Stimulated activated naive CD8-positive, alpha-beta T cell treated with anti-CD3 and anti-CD28 coated beads, Interleukin-15, Interleukin-2, amounts not matched to agents 100 ng/mL and 50 ng/mL, for 24 hours (primary cell): ENCODE data around the gene SMTNL1.

Source experiments
- H3K27ac Mint-ChIP-seq: one replicate; pipeline ENCODE4 v1.8.0; 2021; ENCODE audit warnings: mild to moderate bottlenecking, mixed read lengths
- H3K27me3 Mint-ChIP-seq: one replicate; pipeline ENCODE4 v1.8.0; 2021; ENCODE audit warnings: mixed read lengths
- H3K36me3 Mint-ChIP-seq: one replicate; pipeline ENCODE4 v1.8.0; 2021; ENCODE audit warnings: low read depth, mixed read lengths
- H3K4me1 Mint-ChIP-seq: one replicate; pipeline ENCODE4 v1.8.0; 2021; ENCODE audit warnings: low read depth, mixed read lengths
- H3K4me3 Mint-ChIP-seq: one replicate; pipeline ENCODE4 v1.8.0; 2021; ENCODE audit warnings: mild to moderate bottlenecking, mixed read lengths
- H3K9me3 Mint-ChIP-seq: one replicate; pipeline ENCODE4 v1.8.0; 2021; ENCODE audit warnings: mixed read lengths

SMTNL1 gene

GRCh38 chr11:57536947-57537619, at the start of gene SMTNL1:
SMTNL1 (plus strand) TSS chr11:57537595; CDS start chr11:57542643, 5,048 bp downstream.
- Mint-ChIP-seq H3K36me3 (peaks cover 5% of the 10 kb centered on the region), H3K4me3 (no peak within 1 kb of the TSS), H3K27me3 (no peaks in the 10 kb centered on the region), H3K27ac (no peak within 1 kb of the TSS), H3K4me1 (peaks cover under 1% of the 10 kb centered on the region), H3K9me3 (no peaks in the 10 kb centered on the region)

DNA sequence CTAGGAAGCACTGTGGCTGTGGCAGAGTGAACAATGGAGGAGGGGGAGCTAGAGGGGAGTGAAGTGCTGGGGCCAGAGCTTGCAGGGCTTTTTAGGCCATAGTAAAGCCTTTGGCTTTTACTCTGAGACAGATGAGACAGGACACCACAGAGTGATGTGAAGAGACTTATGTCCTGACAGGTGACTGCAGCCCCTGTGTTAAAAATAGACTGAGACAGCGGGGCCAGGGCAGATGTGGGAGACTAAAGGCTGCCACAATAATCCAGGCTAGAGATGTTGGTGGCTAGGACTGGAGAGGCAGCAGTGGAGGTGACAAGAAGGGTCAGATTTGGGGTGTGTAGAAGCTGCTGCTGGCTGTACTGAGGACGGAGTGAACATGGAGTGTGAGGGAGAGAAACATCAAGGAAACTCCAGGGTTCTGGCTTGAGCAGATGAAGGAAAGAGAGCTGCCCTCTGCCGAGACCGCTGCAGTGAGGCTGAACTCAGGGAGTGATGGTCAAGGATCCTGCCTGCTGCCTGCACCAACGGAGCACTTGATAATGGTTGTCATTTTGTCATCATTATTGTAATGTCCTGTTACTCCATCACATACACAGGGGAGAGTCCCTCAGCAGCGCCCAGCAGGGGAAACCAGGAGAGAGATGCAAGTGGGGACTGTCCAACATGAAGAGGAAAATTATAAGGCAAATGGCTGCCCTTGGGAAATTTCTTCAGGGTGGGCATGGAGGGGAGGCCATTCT, 49.3 kb upstream of the SMTNL1 start:
- no peak overlapping the region for H3K27ac Mint-ChIP-seq
- no peaks in the 10 kb centered on the region for H3K9me3 Mint-ChIP-seq
- H3K27me3 Mint-ChIP-seq: no peaks in the 10 kb centered on the region
- H3K4me3 Mint-ChIP-seq: no peak overlapping the region
- peaks cover 16% of the 10 kb centered on the region for H3K4me1 Mint-ChIP-seq
- peaks cover 56% of the 10 kb centered on the region for H3K36me3 Mint-ChIP-seq

- Mint-ChIP-seq H3K27me3 (no peaks in the 10 kb centered on the region), H3K9me3 (no peaks in the 10 kb centered on the region), H3K27ac (no peak overlapping the region), H3K4me3 (no peak overlapping the region), H3K4me1 (peaks cover 12% of the 10 kb centered on the region), H3K36me3 (peaks cover 58% of the 10 kb centered on the region)
Observed at GRCh38 chr11:57490456-57491248, 46.7 kb upstream of the SMTNL1 start.

DNA sequence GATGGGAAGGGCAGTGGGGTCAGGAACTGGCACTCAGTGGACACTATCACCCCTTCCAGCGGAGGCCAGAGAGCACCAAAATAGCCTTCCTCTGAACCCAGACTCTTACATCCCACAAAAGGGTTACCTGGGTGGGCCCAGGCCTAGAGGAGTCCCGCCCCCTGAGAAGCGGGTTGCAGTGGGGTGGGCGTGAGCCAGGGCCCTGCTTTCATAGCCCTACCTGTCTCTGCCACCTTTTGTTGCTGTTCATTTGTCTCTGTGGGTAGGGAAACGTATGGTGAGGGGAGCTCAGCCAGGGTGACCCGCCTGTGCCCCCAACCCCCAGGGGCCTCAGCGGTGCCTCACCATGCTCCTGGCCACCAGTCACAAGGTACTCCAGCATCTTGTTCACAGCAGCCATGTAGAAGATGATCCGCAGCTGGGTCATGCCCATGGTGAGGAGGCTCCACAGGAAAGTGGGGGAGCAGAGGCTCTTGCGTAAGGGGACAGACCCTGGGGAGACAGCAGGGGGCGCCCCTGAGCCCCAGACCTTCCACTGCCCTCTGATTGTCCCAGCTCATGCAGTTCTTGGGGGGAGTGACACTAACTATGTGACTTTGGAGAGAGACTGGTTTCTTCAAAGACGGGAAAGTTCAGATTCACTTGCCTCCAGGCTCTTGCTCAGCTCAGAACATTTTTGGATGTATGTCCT, 45.9 kb upstream of the SMTNL1 start:
- H3K36me3 Mint-ChIP-seq: peaks cover 56% of the 10 kb centered on the region
- no peak overlapping the region for H3K27ac Mint-ChIP-seq
- no peaks in the 10 kb centered on the region for H3K9me3 Mint-ChIP-seq
- no peaks in the 10 kb centered on the region for H3K27me3 Mint-ChIP-seq
- peaks cover 10% of the 10 kb centered on the region for H3K4me1 Mint-ChIP-seq
- H3K4me3 Mint-ChIP-seq: no peak overlapping the region

- Mint-ChIP-seq H3K36me3 (peaks cover 47% of the 10 kb centered on the region), H3K9me3 (no peaks in the 10 kb centered on the region), H3K4me3 (no peak overlapping the region), H3K4me1 (peaks cover 10% of the 10 kb centered on the region), H3K27me3 (no peaks in the 10 kb centered on the region), H3K27ac (peak overlapping the region; percentile 93)
Observed at GRCh38 chr11:57493507-57494503, 43.6 kb upstream of the SMTNL1 start.

- Mint-ChIP-seq H3K9me3 (no peaks in the 10 kb centered on the region), H3K27me3 (no peaks in the 10 kb centered on the region), H3K4me1 (peaks cover 10% of the 10 kb centered on the region), H3K27ac (no peak overlapping the region), H3K36me3 (peaks cover 42% of the 10 kb centered on the region), H3K4me3 (no peak overlapping the region)
Observed at GRCh38 chr11:57496109-57496820, 41.1 kb upstream of the SMTNL1 start.

DNA sequence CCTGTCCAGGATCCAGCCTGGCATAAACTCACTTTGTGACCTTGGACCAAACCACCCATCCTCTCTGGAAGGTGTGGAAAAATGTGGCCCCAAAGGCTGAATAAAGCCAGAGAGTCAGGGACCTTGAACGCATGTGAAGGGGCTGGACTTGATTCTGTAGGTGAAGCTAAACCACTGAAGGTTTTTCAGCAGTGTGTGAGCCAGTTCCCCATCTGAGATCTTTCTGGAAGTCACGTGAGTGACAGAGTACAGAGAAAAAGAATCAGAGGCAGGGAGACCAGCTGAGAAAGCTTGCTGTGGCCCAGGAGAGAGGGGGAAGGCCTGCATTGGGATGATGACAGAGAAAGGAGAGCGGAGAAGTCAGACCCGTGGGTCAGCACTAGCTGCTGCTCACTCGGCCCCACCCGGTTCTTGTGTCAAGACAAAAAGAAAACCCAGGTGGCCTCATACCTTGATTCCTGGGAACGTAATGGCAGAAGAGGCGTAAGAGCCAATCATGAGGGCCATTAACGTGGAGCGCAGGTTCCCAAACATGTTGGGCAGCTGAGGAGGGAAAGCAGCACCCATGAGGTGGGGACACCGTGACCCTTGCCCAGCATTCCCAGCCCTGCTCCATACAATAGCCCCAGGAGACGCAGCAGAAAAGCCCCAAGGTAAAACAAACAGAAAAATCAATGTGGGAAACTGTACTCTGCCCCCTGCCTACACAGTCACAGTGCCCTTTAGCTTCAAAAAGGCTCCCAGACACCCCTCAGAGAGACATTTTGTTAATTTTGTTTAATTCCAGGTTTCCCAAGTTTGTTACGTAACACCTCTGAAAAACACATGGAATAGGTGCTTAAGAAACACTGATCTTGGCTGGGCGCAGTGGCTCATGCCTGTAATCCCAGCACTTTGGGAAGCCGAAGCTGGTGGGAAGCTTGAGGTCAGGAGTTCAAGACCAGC, 39.8 kb upstream of the SMTNL1 start:
- H3K27ac Mint-ChIP-seq: no peak overlapping the region
- no peaks in the 10 kb centered on the region for H3K27me3 Mint-ChIP-seq
- peaks cover 10% of the 10 kb centered on the region for H3K4me1 Mint-ChIP-seq
- no peak overlapping the region for H3K4me3 Mint-ChIP-seq
- H3K9me3 Mint-ChIP-seq: no peaks in the 10 kb centered on the region
- H3K36me3 Mint-ChIP-seq: peaks cover 42% of the 10 kb centered on the region

GRCh38 chr11:57498540-57498939, 38.9 kb upstream of the SMTNL1 start:
- Mint-ChIP-seq H3K27me3 (no peaks in the 10 kb centered on the region), H3K27ac (no peak overlapping the region), H3K9me3 (no peaks in the 10 kb centered on the region), H3K4me3 (no peak overlapping the region), H3K36me3 (peaks cover 37% of the 10 kb centered on the region), H3K4me1 (peaks cover 9% of the 10 kb centered on the region)

DNA sequence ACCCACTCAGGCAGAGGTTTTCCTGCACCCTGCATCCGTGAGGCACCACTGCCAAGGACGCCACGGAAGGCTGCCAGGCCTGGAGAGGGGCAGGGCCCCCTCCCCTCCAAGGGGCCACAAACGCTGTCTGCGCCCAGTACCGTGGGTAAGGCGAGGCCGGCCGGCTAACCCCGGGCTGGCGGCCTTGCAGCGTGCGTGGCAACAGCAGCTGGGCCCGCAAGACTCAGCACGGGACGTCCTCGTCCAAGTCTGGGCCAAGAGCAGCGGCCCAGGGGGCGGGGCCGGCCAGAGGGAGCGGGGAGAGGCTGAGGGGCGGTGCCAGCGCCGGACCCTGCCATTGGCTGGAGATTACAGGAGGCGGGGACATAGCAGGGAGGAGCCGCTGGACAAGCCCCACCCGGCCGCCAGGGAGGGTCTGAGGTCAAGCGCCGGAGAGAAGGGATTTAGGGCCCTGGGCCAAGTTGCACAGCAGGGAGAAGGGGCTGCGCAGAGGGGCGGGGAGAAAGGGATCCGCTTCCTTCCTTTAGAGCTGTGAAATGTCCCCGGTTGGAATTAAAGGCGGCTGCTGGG, 37.9 kb upstream of the SMTNL1 start:
- H3K4me3 Mint-ChIP-seq: no peak overlapping the region

GRCh38 chr11:57499983-57500461, 37.4 kb upstream of the SMTNL1 start:
- H3K27me3 Mint-ChIP-seq: no peaks in the 10 kb centered on the region
- no peak overlapping the region for H3K4me3 Mint-ChIP-seq
- no peak overlapping the region for H3K27ac Mint-ChIP-seq
- H3K36me3 Mint-ChIP-seq: peaks cover 30% of the 10 kb centered on the region
- H3K9me3 Mint-ChIP-seq: no peaks in the 10 kb centered on the region
- no peaks in the 10 kb centered on the region for H3K4me1 Mint-ChIP-seq

More for the DNA sequence above, 37.9 kb upstream of the SMTNL1 start:
- no peaks in the 10 kb centered on the region for H3K4me1 Mint-ChIP-seq
- H3K27me3 Mint-ChIP-seq: no peaks in the 10 kb centered on the region
- no peak overlapping the region for H3K27ac Mint-ChIP-seq
- H3K9me3 Mint-ChIP-seq: no peaks in the 10 kb centered on the region
- H3K36me3 Mint-ChIP-seq: peaks cover 32% of the 10 kb centered on the region

DNA sequence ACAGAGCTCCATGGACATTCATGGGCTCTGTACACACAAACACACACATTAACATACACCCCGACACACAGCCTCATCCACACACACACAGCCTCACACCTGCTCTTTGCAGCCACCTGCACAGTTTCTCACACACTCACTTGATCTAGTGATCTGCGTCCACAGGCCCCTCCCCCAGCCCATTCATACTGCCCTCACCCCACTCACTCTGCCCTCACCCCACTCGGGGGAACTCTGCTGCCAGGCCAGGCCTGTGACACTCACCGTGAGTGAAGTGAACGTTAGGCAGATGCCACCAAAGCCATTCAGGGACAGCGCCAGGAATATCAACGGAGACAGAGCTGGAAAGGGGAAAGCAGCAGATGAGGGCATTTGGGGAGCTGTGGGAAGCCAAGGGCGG, 36.9 kb upstream of the SMTNL1 start:
- H3K4me1 Mint-ChIP-seq: no peaks in the 10 kb centered on the region
- H3K27me3 Mint-ChIP-seq: no peaks in the 10 kb centered on the region
- H3K27ac Mint-ChIP-seq: no peak overlapping the region
- H3K9me3 Mint-ChIP-seq: no peaks in the 10 kb centered on the region
- peaks cover 30% of the 10 kb centered on the region for H3K36me3 Mint-ChIP-seq
- H3K4me3 Mint-ChIP-seq: no peak overlapping the region

GRCh38 chr11:57500926-57501325, 36.5 kb upstream of the SMTNL1 start:
- no peak overlapping the region for H3K27ac Mint-ChIP-seq
- no peaks in the 10 kb centered on the region for H3K27me3 Mint-ChIP-seq
- H3K36me3 Mint-ChIP-seq: peaks cover 28% of the 10 kb centered on the region
- no peaks in the 10 kb centered on the region for H3K9me3 Mint-ChIP-seq
- H3K4me3 Mint-ChIP-seq: no peak overlapping the region
- no peaks in the 10 kb centered on the region for H3K4me1 Mint-ChIP-seq
